Cardiac fibroblast (primary cell): ENCODE data around the gene NCOA5.

Experiments used
- DNase-seq, 2 donors: peaks; one replicate each; pipeline versions ENCODE4 v3.0.0 to v3.0.0-alpha.2; 2010; ENCODE audit warnings: low read depth in 2 of 2
- H3K4me3 ChIP-seq, 2 donors: replicated peaks in 1 of 2; 1 replicate in 1 of 2; 2 replicates in 1 of 2; pipeline ENCODE4 v1.5.1; 2011; ENCODE audit warnings: low read depth in 2 of 2, low read length in 2 of 2, mild to moderate bottlenecking in 2 of 2, moderate library complexity in 1 of 2
- CTCF ChIP-seq: IDR thresholded peaks from one replicate; pipeline ENCODE4 v1.5.1; 2011; ENCODE audit warnings: low read depth, mild to moderate bottlenecking, low read length, inconsistent platforms

The NCOA5 gene

GRCh38 chr20:46031014-46031569 lies 58.7 kb downstream of the NCOA5 start:
- no peak for TF ChIP-seq CTCF
- no peak for DNase-seq
- H3K4me3 ChIP-seq: no peak overlapping the region

- H3K4me3 ChIP-seq: no peak overlapping the region
- DNase-seq: no peak
- no peak for TF ChIP-seq CTCF
These were observed 59.3 kb downstream of the NCOA5 start for GRCh38 chr20:46030284-46031013.

- TF ChIP-seq CTCF: no peak
- no peak for DNase-seq
- no peak within 1 kb of the TSS for H3K4me3 ChIP-seq
These were observed 60.9 kb downstream of the NCOA5 start, which contains the start of gene SLC12A5 for GRCh38 chr20:46028772-46029371. Gene SLC12A5 (plus strand): TSS chr20:46029215. CDS start chr20:46029345, 130 bp downstream.

- no peak overlapping the region for H3K4me3 ChIP-seq
- no peak for DNase-seq
- no peak for TF ChIP-seq CTCF
These were observed 61.7 kb downstream of the NCOA5 start for GRCh38 chr20:46028110-46028509.

GRCh38 chr20:46027245-46027853 lies 62.4 kb downstream of the NCOA5 start:
- TF ChIP-seq CTCF: no peak
- DNase-seq: peak; percentile 62 to 71
- no peak overlapping the region for H3K4me3 ChIP-seq

- no peak overlapping the region for H3K4me3 ChIP-seq
- DNase-seq: no peak
- no peak for TF ChIP-seq CTCF
These were observed 64.4 kb downstream of the NCOA5 start for GRCh38 chr20:46025376-46025783.
